A673 (cell line): ENCODE results near the gene RALB. TPM values are rescaled to one million over a fixed set of nuclear protein-coding genes. Genes with fewer than 3 reads are reported as not detected.

Experiments
- BruUV-seq: library from RNA; stranded (reverse); fragments of 400-500 nt; replicated peaks from 2 replicates; lab custom pipeline; 2021; lab: Mats Ljungman, UMichigan
- CTCF ChIA-PET: fragments of 300-600 bp; sonication (Branson Sonifier 250); formaldehyde crosslinking; loops from one replicate; lab custom pipeline; 2022; ENCODE audit warnings: antibody characterized with exemption; lab: Charles Lee
- POLR2A ChIA-PET: fragments of 300-600 bp; sonication (Branson Sonifier 250); formaldehyde crosslinking; loops from one replicate; lab custom pipeline; 2022; ENCODE audit warnings: antibody characterized with exemption; ENCODE audit not compliant: low non-redundant PET; lab: Charles Lee
- DNase-seq: peaks from one replicate; pipeline ENCODE4 v3.0.0-alpha.2; 2015; ENCODE audit warnings: low spot score
- H3K27ac ChIP-seq: fragments of 200-600 bp; sonication (generic); 2 replicates; pipeline ENCODE4 v1.5.1; 2016; ENCODE audit warnings: mixed run types, low read depth, mild to moderate bottlenecking, mixed read lengths, antibody characterized with exemption, low read length; ENCODE audit not compliant: poor library complexity, severe bottlenecking
- H3K27me3 ChIP-seq: fragments of 200-600 bp; sonication (generic); replicated peaks from 2 replicates; pipeline ENCODE4 v1.6.1; 2017; ENCODE audit warnings: mixed run types, low read depth, mild to moderate bottlenecking, mixed read lengths, antibody characterized with exemption, low read length; ENCODE audit not compliant: insufficient read depth, poor library complexity
- H3K36me3 ChIP-seq: fragments of 200-600 bp; sonication (generic); 2 replicates; pipeline ENCODE4 v1.6.1; 2016; ENCODE audit warnings: mixed run types, mild to moderate bottlenecking, mixed read lengths, antibody characterized with exemption, low read length; ENCODE audit not compliant: insufficient read depth, poor library complexity, severe bottlenecking
- H3K4me1 ChIP-seq: fragments of 200-600 bp; sonication (generic); 2 replicates; pipeline ENCODE4 v1.6.1; 2017; ENCODE audit warnings: mixed run types, mild to moderate bottlenecking, mixed read lengths, antibody characterized with exemption, low read length; ENCODE audit not compliant: insufficient read depth, poor library complexity, severe bottlenecking
- H3K4me3 ChIP-seq: fragments of 200-600 bp; sonication (generic); 2 replicates; pipeline ENCODE4 v1.5.1; 2016; ENCODE audit warnings: low read depth, mixed run types, mild to moderate bottlenecking, mixed read lengths, low read length; ENCODE audit not compliant: poor library complexity, severe bottlenecking
- H3K9me3 ChIP-seq: fragments of 200-600 bp; sonication (generic); 2 replicates; pipeline ENCODE4 v1.6.1; 2016; ENCODE audit warnings: mixed run types, low read depth, mild to moderate bottlenecking, mixed read lengths, antibody characterized with exemption, low read length; ENCODE audit not compliant: poor library complexity, severe bottlenecking
- CTCF ChIP-seq: fragments of 300-800, 200-600 bp; sonication (generic); conservative IDR thresholded peaks from 2 replicates; pipeline ENCODE4 v1.5.1; 2017; ENCODE audit warnings: low read depth, mild to moderate bottlenecking, antibody characterized with exemption, low read length, moderate library complexity, mixed read lengths
- EZH2 ChIP-seq: fragments of 200-600 bp; sonication (generic); IDR thresholded peaks from 2 replicates; pipeline ENCODE4 v1.6.1; 2017; ENCODE audit warnings: borderline replicate concordance, low read depth, mild to moderate bottlenecking, mixed read lengths, antibody characterized with exemption, low read length; ENCODE audit not compliant: poor library complexity, severe bottlenecking
- intact Hi-C: fragments of 100-400 bp; cut with micrococcal nuclease; formaldehyde crosslinking; loops from one replicate; pipeline ENCODE4 v1.10.0; 2022; ENCODE audit not compliant: unreplicated experiment
- total RNA-seq: library from RNA; stranded (reverse); gene quantifications from 2 replicates; pipeline ENCODE4 v1.2.3, GENCODE V29; 2021

Gene RALB
- total RNA-seq, 1 experiment from 2014 or later: 47.0 TPM

DNA sequence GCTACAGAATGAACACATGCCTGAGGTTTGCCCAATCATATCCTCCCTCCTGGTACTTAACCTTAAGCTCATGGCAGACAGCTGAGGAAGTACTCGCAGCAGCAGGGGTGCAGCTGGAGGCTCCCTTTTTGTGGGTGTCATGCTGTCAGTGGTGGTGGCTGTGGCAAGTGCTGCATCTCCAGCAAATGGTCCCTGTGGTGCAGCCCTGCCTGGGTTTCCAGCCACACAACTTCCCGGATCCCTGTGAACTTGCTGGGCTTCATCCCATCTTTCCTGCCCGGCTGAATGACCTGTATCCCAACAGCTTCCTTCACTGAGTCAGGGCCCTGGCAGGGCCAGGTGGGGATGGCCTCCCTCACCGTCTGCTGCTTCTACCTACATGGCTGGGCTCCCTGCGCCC lies 34.5 kb upstream of the RALB start:
- DNase-seq: no peak
- intact Hi-C loops: no loop called here
- Histone ChIP-seq H3K4me1 (peaks cover 18% of the 10 kb centered on the region), H3K36me3 (no peaks in the 10 kb centered on the region), H3K27me3 (no peaks in the 10 kb centered on the region), H3K27ac (no peak overlapping the region), H3K4me3 (no peak overlapping the region), H3K9me3 (no peaks in the 10 kb centered on the region)
- POLR2A ChIA-PET: no interaction called here
- BruUV-seq: no TSS peak
- no peak for TF ChIP-seq EZH2
- TF ChIP-seq CTCF: no peak
- CTCF ChIA-PET: no interaction called here

DNA sequence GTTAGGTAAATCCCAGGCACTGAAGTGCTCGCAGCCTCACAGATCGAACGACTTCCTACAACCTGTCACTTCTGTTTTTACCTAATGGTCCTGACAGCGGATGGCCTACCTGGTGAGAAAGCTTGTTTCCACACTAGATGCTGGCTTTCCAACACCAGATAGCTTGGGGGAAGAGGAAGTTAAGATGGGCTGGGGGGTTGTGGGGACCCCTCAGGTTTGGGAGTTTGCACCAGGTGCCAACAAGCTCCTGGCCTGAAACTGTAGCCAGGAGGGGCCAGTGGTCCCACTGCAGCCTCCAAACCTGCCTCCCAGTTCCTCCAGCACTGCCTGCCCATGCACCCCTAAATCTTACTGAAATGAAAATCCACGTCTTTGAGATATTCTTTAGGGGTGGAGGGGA lies 33.4 kb upstream of the RALB start:
- Histone ChIP-seq H3K4me1 (peaks cover 18% of the 10 kb centered on the region), H3K36me3 (no peaks in the 10 kb centered on the region), H3K4me3 (no peak overlapping the region), H3K27ac (no peak overlapping the region), H3K27me3 (no peaks in the 10 kb centered on the region), H3K9me3 (no peaks in the 10 kb centered on the region)
- ChIA-PET CTCF (no interaction called here), POLR2A (interaction anchor here (0.7 kb wide), 1 partner anchor 873 kb away, joined by 4 read pairs; no protein-coding TSS in a partner anchor)
- BruUV-seq: no TSS peak
- intact Hi-C loops: no loop called here
- TF ChIP-seq CTCF: no peak
- TF ChIP-seq EZH2: no peak
- no peak for DNase-seq

GRCh38 chr2:120219766-120220165 lies 32.9 kb upstream of the RALB start:
- ChIA-PET CTCF (no interaction called here), POLR2A (no interaction called here)
- no TSS peak for BruUV-seq
- H3K27me3 ChIP-seq: no peaks in the 10 kb centered on the region
- H3K4me1 ChIP-seq: peaks cover 18% of the 10 kb centered on the region
- no peak overlapping the region for H3K4me3 ChIP-seq
- H3K9me3 ChIP-seq: no peaks in the 10 kb centered on the region
- H3K27ac ChIP-seq: no peak overlapping the region
- intact Hi-C loops: no loop called here
- DNase-seq: no peak
- TF ChIP-seq EZH2 (no peak), CTCF (no peak)
- H3K36me3 ChIP-seq: no peaks in the 10 kb centered on the region
